Neural cell (in vitro differentiated cells): ENCODE measurements around the gene PDE11A. TPM values are rescaled to one million over a fixed set of nuclear protein-coding genes. Genes with fewer than 3 reads are reported as not detected.

Source experiments
- H2AFZ ChIP-seq: fragments of 200-600, 300-800 bp; sonication (generic), shearing (Covaris generic); 2 replicates; pipeline ENCODE4 v1.6.0; 2014; ENCODE audit warnings: low read depth, mild to moderate bottlenecking, antibody characterized with exemption, low read length, moderate library complexity
- H3F3A ChIP-seq: fragments of 200-600 bp; shearing (Covaris generic); 2 replicates; pipeline ENCODE4 v1.6.1; 2016; ENCODE audit warnings: mild to moderate bottlenecking, moderate library complexity, mixed read lengths, antibody characterized with exemption, low read length; ENCODE audit not compliant: insufficient read depth, poor library complexity, severe bottlenecking
- H3K27ac ChIP-seq: fragments of 200-600, 300-800 bp; sonication (generic), shearing (Covaris generic); 2 replicates; pipeline ENCODE4 v1.5.1; 2014; ENCODE audit warnings: mild to moderate bottlenecking, low read length, moderate library complexity
- H3K27me3 ChIP-seq: fragments of 300-800, 200-600 bp; sonication (generic), shearing (Covaris generic); 2 replicates; pipeline ENCODE4 v1.6.0; 2014; ENCODE audit warnings: mild to moderate bottlenecking, low read depth, low read length, moderate library complexity; ENCODE audit not compliant: insufficient read depth
- H3K36me3 ChIP-seq: fragments of 300-800, 200-600 bp; sonication (generic), shearing (Covaris generic); 2 replicates; pipeline ENCODE4 v1.5.1; 2014; ENCODE audit warnings: mild to moderate bottlenecking, antibody characterized with exemption, low read length, moderate library complexity; ENCODE audit not compliant: insufficient read depth
- H3K4me2 ChIP-seq: fragments of 300-800, 200-600 bp; sonication (generic), shearing (Covaris generic); 2 replicates; pipeline ENCODE4 v1.6.0; 2014; ENCODE audit warnings: mild to moderate bottlenecking, low read length
- H3K4me3 ChIP-seq: fragments of 300-800, 200-600 bp; sonication (generic), shearing (Covaris generic); 2 replicates; pipeline ENCODE4 v1.5.1; 2014; ENCODE audit warnings: mild to moderate bottlenecking, low read length, moderate library complexity
- H3K79me2 ChIP-seq: fragments of 200-600 bp; shearing (Covaris generic); replicated peaks from 2 replicates; pipeline ENCODE4 v1.6.0; 2014; ENCODE audit warnings: mild to moderate bottlenecking, low read length, moderate library complexity; ENCODE audit not compliant: insufficient read depth
- H3K9ac ChIP-seq: fragments of 300-800, 200-600 bp; sonication (generic), shearing (Covaris generic); 2 replicates; pipeline ENCODE4 v1.6.1; 2016; ENCODE audit warnings: mild to moderate bottlenecking, low read length, mixed read lengths
- H3K9me2 ChIP-seq: fragments of 200-600 bp; shearing (Covaris generic); 2 replicates; pipeline ENCODE4 v1.6.1; 2016; ENCODE audit warnings: mild to moderate bottlenecking, low read length, mixed read lengths; ENCODE audit not compliant: insufficient read depth
- H3K9me3 ChIP-seq: fragments of 200-600, 300-800 bp; sonication (generic), shearing (Covaris generic); 2 replicates; pipeline ENCODE4 v1.6.1; 2016; ENCODE audit warnings: mild to moderate bottlenecking, mixed run types, low read length, moderate library complexity, mixed read lengths
- H4K20me1 ChIP-seq: fragments of 200-600 bp; shearing (Covaris generic); 2 replicates; pipeline ENCODE4 v1.6.1; 2016; ENCODE audit warnings: mild to moderate bottlenecking, mixed run types; ENCODE audit not compliant: insufficient read depth
- EP300 ChIP-seq: fragments of 450-650 bp; conservative IDR thresholded peaks from 2 replicates; pipeline ENCODE4 v1.6.1; 2014; ENCODE audit warnings: antibody characterized with exemption, mild to moderate bottlenecking, moderate library complexity; ENCODE audit not compliant: poor library complexity, severe bottlenecking
- EZH2 ChIP-seq: fragments of 200-600, 300-800 bp; shearing (Covaris generic), sonication (generic); IDR thresholded peaks from 2 replicates; pipeline ENCODE4 v1.6.1; 2014; ENCODE audit warnings: antibody characterized with exemption, low read length, borderline replicate concordance, mild to moderate bottlenecking; ENCODE audit not compliant: insufficient read depth, poor library complexity, severe bottlenecking
- MXI1 ChIP-seq: fragments of 450-650 bp; conservative IDR thresholded peaks from 2 replicates; pipeline ENCODE4 v1.6.1; 2014; ENCODE audit warnings: antibody characterized with exemption, mild to moderate bottlenecking; ENCODE audit not compliant: poor library complexity, severe bottlenecking
- POLR2AphosphoS5 ChIP-seq: IDR thresholded peaks from 2 replicates; pipeline ENCODE4 v1.6.1; 2012
- RAD21 ChIP-seq: fragments of 450-650 bp; conservative IDR thresholded peaks from 2 replicates; pipeline ENCODE4 v1.6.1; 2014; ENCODE audit warnings: antibody characterized with exemption, mild to moderate bottlenecking, moderate library complexity
- REST ChIP-seq: IDR thresholded peaks from 2 replicates; pipeline ENCODE4 v1.6.1; 2012; ENCODE audit warnings: borderline replicate concordance
- SMC3 ChIP-seq: fragments of 450-650 bp; conservative IDR thresholded peaks from 2 replicates; pipeline ENCODE4 v1.6.1; 2014; ENCODE audit warnings: antibody characterized with exemption, mild to moderate bottlenecking, moderate library complexity; ENCODE audit not compliant: poor library complexity
- TAF1 ChIP-seq: IDR thresholded peaks from 2 replicates; pipeline ENCODE4 v1.6.1; 2012; ENCODE audit warnings: low read depth
- polyA plus RNA-seq: library from polyadenylated mRNA; depleted of rRNA; stranded (reverse); fragments of >200 nt; gene quantifications from 2 replicates; pipeline ENCODE4 v1.2.3, GENCODE V29; 2014
- TF ChIP-seq, protein P1 (sequence below): fragments of 450-650 bp; IDR thresholded peaks from 2 replicates; pipeline ENCODE4 v1.5.1; 2014; ENCODE audit warnings: antibody characterized with exemption, mild to moderate bottlenecking, moderate library complexity; ENCODE audit not compliant: poor library complexity, severe bottlenecking

PDE11A gene
- polyA plus RNA-seq, 1 donor from 2014 or later: 0.89 TPM

DNA sequence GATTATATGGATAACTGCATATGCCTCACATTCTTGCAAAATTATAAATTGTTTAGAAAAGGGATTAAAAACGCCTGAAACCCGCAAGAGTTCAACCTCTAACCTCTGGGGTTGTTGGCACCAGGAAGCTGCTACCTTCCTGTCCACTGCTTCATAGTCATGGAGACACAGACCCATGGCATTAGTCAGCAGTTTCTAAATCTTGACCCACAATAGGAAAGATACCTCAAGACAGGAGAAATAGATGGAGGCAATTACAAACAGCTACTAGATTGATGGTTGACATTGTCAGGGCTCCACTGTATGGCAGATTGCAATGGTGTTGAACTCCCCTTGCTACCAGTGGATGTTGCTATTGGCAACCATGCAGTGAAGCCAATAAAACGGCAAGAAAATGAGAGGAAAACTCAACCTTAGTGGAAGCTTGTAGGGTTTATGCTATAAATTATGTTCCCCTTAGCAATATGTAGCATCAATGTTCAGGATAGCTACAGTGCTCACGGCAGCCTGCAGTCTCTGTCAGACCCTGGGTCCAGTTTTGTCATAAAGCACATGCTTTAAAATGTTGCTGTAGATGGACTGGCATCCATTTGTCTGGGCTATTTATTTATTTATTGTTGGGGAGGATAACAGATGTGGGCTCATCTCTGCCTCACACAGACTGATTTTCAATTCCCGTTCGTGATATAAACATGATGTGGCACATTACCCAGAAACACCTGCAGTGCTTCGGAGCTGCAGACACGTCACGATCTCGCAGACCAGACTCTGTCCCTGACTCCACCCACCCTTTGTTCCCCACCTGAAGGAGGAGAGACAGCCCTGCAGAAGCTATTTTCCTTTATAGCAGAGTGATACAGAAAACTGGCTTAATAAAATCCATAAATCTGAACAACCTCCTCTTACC, 446.6 kb downstream of the PDE11A start:
- Histone ChIP-seq H3K4me2 (peak overlapping the region; percentile 82), H3K27me3 (no peaks in the 10 kb centered on the region), H4K20me1 (no peaks in the 10 kb centered on the region), H3K9me2 (no peaks in the 10 kb centered on the region), H3K9ac (peak overlapping the region; percentile 86), H3K9me3 (no peaks in the 10 kb centered on the region), H2AFZ (peak overlapping the region; percentile 77), H3K4me3 (peak overlapping the region; percentile 59), H3K27ac (peak overlapping the region; percentile 99), H3K36me3 (no peaks in the 10 kb centered on the region), H3F3A (no peaks in the 10 kb centered on the region), H3K79me2 (no peaks in the 10 kb centered on the region)
- no peak for TF ChIP-seq SMC3
- no peak for TF ChIP-seq EZH2
- TF ChIP-seq MXI1: peak; percentile 73
- peak; percentile 48 for TF ChIP-seq RAD21
- TF ChIP-seq, protein P1, sequence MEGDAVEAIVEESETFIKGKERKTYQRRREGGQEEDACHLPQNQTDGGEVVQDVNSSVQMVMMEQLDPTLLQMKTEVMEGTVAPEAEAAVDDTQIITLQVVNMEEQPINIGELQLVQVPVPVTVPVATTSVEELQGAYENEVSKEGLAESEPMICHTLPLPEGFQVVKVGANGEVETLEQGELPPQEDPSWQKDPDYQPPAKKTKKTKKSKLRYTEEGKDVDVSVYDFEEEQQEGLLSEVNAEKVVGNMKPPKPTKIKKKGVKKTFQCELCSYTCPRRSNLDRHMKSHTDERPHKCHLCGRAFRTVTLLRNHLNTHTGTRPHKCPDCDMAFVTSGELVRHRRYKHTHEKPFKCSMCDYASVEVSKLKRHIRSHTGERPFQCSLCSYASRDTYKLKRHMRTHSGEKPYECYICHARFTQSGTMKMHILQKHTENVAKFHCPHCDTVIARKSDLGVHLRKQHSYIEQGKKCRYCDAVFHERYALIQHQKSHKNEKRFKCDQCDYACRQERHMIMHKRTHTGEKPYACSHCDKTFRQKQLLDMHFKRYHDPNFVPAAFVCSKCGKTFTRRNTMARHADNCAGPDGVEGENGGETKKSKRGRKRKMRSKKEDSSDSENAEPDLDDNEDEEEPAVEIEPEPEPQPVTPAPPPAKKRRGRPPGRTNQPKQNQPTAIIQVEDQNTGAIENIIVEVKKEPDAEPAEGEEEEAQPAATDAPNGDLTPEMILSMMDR: no peak
- TF ChIP-seq TAF1: peak; percentile 71
- TF ChIP-seq POLR2AphosphoS5: peak; percentile 83
- peak; percentile 86 for TF ChIP-seq REST
- TF ChIP-seq EP300: peak; percentile 84

GRCh38 chr2:177622521-177622920, 450.1 kb downstream of the PDE11A start:
- H3K9me3 ChIP-seq: no peaks in the 10 kb centered on the region
- TF ChIP-seq TAF1 (no peak), REST (no peak), RAD21 (no peak), MXI1 (no peak), POLR2AphosphoS5 (no peak), EZH2 (no peak)
- TF ChIP-seq, protein P1: no peak
- no peaks in the 10 kb centered on the region for H3K36me3 ChIP-seq
- no peaks in the 10 kb centered on the region for H3K27me3 ChIP-seq
- H3F3A ChIP-seq: no peaks in the 10 kb centered on the region
- H3K27ac ChIP-seq: no peak overlapping the region
- H3K9ac ChIP-seq: no peak overlapping the region
- no peak overlapping the region for H2AFZ ChIP-seq
- no peaks in the 10 kb centered on the region for H3K9me2 ChIP-seq
- H3K4me2 ChIP-seq: no peak overlapping the region
- no peak overlapping the region for H3K4me3 ChIP-seq
- H3K79me2 ChIP-seq: no peaks in the 10 kb centered on the region
- no peaks in the 10 kb centered on the region for H4K20me1 ChIP-seq
